Hepatocyte (in vitro differentiated cells): ENCODE data around the gene HOMER1.

Experiments
- EZH2 ChIP-seq: fragments of 200-600 bp; sonication (generic); IDR thresholded peaks from 2 replicates; pipeline ENCODE4 v1.6.1; 2016; ENCODE audit warnings: antibody characterized with exemption, mild to moderate bottlenecking, borderline replicate concordance
- EZH2phosphoT487 ChIP-seq: fragments of 200-600 bp; sonication (generic); IDR thresholded peaks from one replicate; pipeline ENCODE4 v1.6.1; 2018; ENCODE audit warnings: antibody characterized with exemption, mild to moderate bottlenecking, low read depth, moderate library complexity; ENCODE audit not compliant: unreplicated experiment, severe bottlenecking
- TF ChIP-seq, protein P1 (sequence below): fragments of 200-600 bp; sonication (generic); IDR thresholded peaks from 2 replicates; pipeline ENCODE4 v1.5.1; 2016; ENCODE audit warnings: antibody characterized with exemption, mild to moderate bottlenecking; ENCODE audit not compliant: poor library complexity

- TF ChIP-seq, protein P1, sequence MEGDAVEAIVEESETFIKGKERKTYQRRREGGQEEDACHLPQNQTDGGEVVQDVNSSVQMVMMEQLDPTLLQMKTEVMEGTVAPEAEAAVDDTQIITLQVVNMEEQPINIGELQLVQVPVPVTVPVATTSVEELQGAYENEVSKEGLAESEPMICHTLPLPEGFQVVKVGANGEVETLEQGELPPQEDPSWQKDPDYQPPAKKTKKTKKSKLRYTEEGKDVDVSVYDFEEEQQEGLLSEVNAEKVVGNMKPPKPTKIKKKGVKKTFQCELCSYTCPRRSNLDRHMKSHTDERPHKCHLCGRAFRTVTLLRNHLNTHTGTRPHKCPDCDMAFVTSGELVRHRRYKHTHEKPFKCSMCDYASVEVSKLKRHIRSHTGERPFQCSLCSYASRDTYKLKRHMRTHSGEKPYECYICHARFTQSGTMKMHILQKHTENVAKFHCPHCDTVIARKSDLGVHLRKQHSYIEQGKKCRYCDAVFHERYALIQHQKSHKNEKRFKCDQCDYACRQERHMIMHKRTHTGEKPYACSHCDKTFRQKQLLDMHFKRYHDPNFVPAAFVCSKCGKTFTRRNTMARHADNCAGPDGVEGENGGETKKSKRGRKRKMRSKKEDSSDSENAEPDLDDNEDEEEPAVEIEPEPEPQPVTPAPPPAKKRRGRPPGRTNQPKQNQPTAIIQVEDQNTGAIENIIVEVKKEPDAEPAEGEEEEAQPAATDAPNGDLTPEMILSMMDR = peak; percentile 71
- TF ChIP-seq EZH2 (no peak), EZH2phosphoT487 (no peak)
Observed at GRCh38 chr5:79464695-79465332, 49.1 kb downstream of the HOMER1 start.
